GM18526 (cell line): ENCODE measurements around the gene CRAMP1.

Experiments used
- POLR2A ChIP-seq: IDR thresholded peaks from 3 replicates; pipeline ENCODE4 v1.6.1; 2011; ENCODE audit not compliant: insufficient read length; ENCODE audit errors: extremely low read depth

The CRAMP1 gene

DNA sequence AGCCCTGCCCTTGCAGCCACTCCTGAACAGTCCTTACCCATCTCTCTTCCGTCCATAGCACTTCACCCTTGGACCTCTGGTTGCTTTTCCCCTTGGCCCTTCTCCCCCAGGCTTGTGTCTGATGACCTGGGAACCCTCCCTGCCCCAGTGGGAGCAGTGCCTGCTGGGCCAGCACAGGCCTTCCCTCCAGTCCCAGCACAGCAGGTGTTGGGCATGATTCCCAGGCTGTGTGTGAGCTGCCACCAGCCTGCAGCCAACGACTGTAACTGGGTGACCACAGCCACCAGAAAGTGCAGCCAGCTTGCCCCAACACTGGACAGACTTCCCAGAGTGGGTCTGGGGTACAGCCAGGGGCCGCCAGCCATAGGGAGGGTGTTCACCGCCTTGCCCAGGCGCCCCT, 30.0 kb downstream of the CRAMP1 start:
- no peak for TF ChIP-seq POLR2A

DNA sequence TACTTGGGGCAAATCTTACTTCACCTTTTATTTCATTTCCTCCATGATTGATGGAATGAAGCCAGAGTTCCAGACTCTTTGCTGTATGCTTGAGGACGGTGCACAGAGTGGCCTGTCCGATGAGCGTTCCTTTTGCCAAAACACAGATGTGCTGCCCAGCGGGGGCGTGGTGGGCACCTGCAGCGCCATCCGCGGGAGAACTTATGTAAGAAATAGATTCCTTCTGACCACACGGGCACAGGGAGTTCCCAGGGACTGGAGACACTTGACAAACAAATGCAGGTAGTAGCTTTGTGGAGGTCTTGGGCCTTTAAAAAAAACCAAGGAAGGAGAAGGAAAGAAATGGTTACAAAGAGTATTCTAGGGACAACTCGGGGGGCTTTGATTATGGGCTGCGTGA, 30.6 kb downstream of the CRAMP1 start:
- TF ChIP-seq POLR2A = no peak

DNA sequence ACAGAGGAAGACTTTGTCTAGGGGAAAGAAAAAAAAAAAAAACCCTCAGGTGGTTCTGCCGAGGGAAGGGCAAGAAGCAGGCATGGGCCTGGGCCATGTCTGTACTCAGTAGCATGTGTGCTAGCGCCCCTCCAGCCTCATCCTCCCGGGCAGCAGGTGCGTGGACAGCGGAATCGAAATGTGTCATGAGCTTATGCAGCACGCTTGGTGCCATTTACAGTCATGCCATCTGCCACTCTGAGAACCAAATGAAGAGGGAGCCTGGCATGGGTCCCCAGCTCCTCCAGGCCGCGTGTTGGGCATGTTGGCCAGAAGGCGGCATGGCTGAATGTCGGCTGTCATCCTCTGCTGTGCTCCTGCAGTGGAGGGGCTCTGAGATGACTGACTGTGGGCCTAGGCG, 31.4 kb downstream of the CRAMP1 start:
- TF ChIP-seq POLR2A = no peak

DNA sequence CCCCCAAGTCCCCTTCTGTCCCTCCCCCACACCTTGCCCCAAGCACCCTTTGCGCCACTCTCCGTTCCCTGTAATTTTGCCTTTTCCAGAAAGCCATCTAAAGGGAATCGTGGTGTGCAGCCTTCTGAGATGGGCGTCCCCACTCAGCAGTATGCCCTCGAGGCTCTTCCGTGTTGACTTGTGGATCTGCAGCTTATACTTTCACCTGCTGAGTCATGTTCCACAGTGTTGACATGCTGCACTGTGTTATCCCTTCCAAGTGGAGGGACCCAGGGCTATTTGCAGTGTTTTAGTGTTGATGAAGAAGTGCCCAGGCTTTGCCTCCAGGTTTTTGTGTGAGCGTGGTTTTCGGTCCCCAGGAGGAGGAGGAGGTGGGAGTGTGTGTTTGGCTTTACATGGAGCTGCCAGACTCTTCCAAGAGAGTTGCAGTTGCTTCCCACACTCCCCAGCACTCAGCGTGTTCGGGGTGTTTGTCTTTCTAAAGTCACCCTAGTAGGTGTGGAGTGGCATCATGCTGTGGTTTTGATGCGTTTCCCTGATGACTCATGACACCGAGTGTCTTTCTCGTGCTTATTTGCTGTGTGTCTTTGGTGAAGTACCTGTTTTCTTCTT, 33.9 kb downstream of the CRAMP1 start:
- no peak for TF ChIP-seq POLR2A

DNA sequence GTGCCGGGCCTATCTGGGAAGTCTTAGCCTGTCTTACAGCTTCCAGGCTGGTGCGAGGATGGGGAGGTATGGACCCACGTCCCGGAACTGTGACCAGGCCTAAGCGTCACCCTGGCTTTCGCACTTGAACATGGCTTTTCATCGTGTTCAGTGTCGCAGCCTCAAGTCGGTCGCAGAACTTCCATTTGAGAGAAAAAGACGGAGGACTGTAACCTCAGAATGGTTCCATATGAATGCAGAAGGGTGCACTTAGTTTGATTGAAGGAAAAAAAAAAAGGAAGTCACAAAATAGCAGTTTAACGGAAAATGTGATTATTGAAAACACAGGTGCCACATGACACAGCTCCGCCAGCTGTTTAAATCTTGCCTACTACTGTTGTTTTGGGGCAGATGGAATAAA, 35.7 kb downstream of the CRAMP1 start:
- TF ChIP-seq POLR2A = no peak

DNA sequence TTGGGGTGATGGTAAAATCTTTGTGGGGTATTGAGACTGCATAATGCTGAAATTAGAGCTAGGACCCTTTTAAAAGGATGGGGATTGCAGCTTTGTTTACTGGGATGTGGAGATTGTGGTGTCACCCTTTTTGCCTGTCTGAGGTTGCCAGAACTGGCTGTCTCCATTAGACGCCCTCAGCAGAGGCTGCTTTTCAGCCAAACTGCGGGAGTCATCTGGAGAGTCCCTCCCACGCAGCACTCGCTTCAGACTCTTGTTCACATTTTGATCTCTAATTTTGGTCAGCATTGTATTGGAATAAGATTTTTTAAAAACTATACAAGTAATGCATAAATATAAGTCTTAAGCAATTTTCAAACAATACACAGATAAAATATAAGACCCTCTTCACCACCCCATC, 38.0 kb downstream of the CRAMP1 start:
- no peak for TF ChIP-seq POLR2A

DNA sequence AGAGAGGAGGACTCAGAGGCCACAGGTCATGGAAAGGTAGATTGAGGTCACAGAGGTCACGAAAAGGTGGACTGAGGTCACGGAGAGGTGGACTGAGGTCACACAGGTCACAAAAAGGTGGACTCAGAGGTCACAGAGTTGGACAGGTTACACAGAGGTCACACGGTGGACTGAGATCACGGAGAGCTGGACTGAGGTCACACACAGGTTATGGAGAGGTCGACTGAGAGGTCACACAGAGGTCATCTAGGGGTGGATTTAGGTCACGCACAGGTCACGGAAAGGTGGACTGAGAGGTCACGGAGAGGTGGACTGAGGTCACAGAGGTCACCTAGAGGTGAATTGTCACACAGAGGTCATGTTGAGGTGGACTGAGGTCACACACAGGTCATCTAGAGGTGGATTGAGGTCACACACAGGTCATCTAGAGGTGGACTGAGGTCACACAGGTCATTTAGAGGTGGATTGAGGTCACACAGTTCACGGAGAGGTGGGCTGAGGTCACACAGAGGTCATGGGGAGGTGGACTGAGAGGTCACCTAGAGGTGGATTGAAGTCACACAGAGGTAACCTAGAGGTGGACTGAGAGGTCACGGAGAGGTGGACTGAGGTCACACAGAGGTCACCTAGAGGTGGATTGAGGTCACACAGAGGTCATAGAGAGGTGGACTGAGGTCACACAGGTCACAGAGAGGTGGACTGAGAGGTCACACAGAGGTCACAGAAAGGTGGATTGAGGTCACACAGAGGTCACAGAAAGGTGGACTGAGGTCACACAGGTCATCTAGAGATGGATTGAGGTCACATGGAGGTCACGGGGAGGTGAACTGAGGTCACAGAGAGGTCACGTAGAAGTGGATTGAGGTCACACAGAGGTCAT, 39.2 kb downstream of the CRAMP1 start:
- TF ChIP-seq POLR2A = no peak

DNA sequence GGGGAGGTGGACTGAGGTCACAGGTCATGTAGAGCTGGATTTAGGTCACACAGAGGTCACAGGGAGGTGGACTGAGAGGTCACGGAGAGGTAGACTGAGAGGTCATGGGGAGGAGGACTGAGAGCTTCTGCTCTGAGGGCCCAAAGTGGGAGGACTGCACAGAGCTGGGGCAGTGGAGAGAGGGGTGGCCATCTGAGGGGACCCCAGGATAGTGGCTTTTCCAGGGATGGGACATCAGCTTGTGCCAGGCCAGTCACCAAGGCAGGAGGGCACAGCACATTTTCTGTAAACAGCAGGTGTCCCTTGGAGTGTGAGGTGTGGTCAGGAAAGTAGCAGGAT, 39.8 kb downstream of the CRAMP1 start:
- no peak for TF ChIP-seq POLR2A

DNA sequence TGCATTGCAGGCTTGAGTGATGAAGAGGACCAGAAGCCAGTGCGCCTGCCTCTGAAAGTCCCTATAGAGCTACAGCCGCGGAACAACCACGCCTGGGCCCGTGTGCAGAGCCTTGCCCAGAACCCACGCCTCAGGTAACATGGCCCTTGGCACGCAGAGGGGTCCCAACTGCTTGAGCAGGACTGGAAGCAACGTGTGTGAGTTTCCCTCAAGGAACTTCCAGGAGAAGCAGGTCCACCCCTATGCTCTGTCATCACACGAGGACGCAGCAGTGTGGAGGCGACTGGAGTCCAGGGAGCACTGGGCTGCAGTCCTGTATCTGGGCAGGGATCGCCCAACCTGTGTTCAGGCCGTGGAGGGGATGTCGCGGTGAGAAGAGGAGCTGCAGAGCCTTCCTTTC, 40.9 kb downstream of the CRAMP1 start:
- TF ChIP-seq POLR2A = no peak

DNA sequence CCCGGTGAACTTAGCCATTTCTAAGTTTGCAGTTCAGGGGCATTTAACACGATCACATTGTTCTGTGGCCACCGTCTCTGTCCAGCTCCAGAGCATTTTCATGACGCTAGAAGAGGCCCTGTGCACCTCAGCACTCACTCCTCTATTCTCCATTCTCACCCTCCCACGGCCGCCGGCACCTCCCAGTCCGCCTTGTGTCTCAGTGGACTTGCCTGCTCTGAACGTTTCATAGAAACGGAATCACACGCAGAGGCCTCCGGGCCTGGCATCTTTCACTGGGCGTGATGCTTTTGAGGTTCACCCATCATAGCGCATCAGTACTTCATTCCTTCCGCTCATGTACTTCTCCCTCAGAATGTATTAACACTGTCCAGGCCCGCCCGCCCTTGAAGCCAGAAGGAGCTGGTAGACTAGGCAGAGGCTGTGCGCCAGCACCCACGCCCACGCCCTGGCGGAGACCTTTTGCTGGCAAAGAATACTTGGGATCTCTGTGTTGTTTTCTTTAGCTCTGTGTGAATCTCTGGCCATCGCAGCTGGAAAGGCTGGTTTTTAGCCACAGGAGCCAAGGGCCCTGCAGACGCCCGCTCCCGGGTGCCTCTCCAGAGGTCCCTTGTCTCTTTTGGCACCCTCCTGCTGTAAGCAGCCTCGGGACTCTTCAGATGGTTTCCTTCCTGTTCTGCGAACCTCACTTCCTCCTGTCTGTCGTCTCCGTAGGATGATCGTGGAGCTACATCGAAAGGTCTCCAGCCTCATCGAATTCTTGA, 42.5 kb downstream of the CRAMP1 start:
- TF ChIP-seq POLR2A = no peak

DNA sequence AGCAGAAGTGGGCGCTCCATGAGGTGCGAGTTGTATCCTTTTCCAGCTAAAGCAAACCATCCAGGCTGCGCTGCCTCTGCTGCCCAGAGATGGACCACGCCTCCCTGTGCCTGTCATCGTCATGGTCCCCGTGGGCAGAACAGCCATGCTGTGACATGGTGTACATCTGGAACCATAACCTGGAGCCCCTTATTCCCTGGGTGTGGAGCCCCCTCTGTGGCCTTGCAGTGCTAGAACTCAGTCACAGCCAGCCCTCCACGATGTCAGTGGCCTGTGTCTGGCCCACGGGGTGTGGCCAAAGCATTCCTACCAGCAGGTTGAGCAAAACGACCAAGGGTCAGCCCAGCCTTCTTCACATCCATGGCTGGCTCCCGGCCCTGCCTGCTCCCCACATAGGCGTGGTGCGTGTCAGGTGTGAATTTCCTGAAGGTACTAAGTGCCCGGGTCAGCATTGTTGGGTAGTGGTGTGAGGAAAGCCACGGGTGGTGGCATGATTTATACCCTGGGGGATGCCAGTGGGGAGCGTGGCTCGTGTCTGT, 43.2 kb downstream of the CRAMP1 start:
- no peak for TF ChIP-seq POLR2A

DNA sequence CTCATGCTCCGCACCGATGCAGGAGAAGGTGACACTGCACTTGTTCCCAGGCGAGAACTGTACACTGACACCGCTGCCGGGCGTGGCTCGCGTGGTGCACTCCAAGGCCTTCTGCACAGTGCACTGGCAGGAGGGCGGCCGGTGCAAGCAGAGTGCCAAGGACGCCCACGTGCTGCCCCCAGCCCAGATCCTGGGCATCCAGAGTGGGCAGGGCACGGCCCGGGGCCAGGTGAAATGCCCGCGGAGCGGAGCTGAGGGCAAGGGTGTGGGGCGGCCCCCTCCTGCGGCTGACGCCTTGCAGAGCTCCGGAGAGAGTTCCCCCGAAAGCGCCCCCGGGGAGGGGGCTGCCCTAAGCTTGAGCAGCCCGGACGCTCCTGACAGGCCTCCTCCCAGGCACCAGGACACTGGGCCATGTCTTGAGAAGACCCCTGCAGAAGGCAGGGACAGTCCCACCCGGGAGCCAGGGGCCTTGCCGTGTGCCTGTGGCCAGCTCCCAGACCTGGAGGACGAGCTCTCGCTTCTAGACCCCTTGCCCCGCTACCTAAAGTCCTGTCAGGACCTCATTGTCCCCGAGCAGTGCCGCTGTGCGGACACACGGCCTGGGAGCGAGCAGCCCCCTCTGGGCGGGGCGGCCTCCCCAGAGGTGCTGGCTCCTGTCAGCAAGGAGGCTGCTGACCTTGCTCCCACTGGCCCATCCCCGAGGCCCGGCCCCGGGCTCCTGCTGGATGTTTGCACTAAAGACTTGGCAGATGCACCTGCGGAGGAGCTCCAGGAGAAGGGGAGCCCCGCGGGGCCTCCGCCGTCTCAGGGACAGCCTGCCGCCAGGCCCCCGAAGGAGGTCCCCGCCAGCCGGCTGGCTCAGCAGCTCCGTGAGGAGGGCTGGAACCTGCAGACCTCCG, 44.0 kb downstream of the CRAMP1 start:
- TF ChIP-seq POLR2A = no peak

DNA sequence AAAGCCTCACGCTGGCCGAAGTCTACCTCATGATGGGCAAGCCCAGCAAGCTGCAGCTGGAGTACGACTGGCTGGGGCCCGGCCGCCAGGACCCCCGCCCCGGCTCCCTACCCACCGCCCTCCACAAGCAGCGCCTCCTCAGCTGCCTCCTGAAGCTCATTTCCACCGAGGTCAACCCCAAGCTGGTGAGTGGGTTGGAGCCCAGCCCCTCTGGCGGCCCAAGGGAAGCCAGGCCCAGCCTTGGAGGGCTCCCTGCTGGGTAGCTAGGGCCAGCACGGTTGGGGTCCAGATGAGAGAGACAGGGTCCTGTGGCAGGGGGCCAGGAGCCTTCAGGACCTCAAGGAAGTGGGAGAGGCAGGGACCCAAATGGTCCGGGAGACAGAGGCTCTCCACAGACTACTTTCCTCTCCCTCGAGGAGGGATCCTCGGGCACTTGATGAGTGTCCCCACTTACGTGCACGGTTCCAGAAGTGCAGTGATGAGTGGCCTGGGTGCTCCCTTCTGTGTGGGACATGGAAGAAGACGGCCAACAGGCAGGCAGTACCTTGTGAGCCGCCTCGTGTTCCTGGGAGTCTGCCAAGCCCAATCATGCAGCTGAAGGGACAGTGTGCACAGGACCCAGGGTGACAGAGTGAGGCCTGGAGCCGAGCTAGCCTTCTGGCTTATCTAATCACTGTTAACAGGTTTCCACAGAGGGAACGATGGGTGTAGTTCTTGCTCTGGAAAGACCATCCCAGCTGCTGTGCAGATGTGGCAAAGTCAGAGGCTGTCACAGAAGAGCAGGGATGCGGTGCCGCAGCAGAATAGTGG, 44.9 kb downstream of the CRAMP1 start:
- TF ChIP-seq POLR2A = no peak

DNA sequence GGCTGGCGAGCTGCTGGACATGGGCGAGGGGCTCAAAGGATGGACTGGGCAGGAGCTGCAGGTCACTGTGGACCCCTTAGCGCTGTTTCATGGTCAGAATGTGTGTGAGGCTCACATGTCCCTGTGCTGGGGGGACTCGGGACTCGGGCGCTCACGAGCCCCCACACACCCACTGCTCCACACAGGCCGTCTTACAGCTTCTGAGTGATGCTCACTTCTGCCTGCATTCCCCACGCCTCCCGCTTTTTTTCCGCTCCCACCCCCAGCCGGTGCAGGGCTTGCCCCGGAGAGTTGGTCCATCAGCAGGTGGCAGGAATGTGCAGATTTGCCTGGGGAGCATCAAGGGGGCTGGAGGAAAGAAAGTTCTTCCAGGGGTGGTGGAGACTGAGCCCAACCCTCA, 45.7 kb downstream of the CRAMP1 start:
- TF ChIP-seq POLR2A = no peak
